PC-3 (cell line): Measurements from ENCODE around the gene DNAH3.

ENCODE experiments used
- EZH2 ChIP-seq: fragments of 300-600 bp; sonication (generic); IDR thresholded peaks from one replicate; pipeline ENCODE4 v1.6.1; 2017; ENCODE audit warnings: antibody characterized with exemption, mild to moderate bottlenecking, low read length; ENCODE audit not compliant: unreplicated experiment
- TF ChIP-seq, protein P1 (sequence below): fragments of 300-600 bp; sonication (generic); conservative IDR thresholded peaks from 2 replicates; pipeline ENCODE4 v1.5.1; 2017; ENCODE audit warnings: antibody characterized with exemption, low read depth, mild to moderate bottlenecking, low read length

DNA sequence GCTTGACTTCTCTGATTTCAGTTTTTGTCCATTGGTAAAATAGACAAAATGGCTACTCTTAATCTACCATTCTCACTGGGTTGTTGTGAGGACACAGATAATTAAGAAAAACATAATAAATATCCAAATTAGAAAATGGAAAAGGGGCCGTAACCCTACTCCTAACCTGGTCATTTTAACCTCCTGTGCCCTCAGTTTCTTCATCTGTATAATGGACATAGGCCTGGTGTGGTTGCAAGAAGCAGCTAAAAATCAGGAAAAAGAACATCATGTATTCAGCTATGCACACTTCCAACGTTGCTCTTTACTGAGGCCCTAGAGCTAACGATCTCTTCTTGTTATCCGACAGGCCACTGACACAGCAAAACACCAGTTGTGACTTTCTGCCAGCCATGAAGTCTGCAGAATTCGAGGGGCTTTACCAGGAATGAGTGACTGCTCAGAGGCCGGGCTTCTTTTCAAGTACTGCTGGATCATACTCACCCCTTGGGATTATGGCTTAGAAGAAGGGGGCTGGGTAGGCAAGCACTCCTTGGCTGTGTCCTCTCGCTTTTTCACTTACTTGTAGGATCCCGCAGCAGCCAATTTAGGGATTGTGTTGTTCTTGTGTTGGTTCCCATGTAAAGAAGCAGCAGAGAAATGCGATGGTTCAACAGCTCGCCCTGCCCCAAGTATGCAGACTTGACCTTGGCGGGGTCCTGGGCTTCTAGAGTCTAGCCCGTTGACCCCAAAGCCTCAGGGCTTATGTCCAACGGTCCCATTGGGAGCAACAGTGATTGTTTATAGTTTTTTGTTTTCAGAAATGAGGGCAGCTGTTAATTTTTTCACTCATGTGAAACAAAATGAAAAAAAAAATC, 28.7 kb upstream of the DNAH3 start:
- TF ChIP-seq, protein P1, sequence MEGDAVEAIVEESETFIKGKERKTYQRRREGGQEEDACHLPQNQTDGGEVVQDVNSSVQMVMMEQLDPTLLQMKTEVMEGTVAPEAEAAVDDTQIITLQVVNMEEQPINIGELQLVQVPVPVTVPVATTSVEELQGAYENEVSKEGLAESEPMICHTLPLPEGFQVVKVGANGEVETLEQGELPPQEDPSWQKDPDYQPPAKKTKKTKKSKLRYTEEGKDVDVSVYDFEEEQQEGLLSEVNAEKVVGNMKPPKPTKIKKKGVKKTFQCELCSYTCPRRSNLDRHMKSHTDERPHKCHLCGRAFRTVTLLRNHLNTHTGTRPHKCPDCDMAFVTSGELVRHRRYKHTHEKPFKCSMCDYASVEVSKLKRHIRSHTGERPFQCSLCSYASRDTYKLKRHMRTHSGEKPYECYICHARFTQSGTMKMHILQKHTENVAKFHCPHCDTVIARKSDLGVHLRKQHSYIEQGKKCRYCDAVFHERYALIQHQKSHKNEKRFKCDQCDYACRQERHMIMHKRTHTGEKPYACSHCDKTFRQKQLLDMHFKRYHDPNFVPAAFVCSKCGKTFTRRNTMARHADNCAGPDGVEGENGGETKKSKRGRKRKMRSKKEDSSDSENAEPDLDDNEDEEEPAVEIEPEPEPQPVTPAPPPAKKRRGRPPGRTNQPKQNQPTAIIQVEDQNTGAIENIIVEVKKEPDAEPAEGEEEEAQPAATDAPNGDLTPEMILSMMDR = no peak
- TF ChIP-seq EZH2 = no peak
